PC-3 (cell line): ENCODE results near the gene HSPB7. TPM values are rescaled to one million over a fixed set of nuclear protein-coding genes. Genes with fewer than 3 reads are reported as not detected.

Experiments
- ATAC-seq: fragments of 200-7000 bp; cut with Tn5 transposase; 2 replicates; pipeline ENCODE4 v1.9.1; 2020; ENCODE audit warnings: mild to moderate bottlenecking, moderate library complexity
- BruUV-seq: library from RNA; stranded (reverse); fragments of 400-500 nt; replicated peaks from 2 replicates; lab custom pipeline; 2021; lab: Mats Ljungman, UMichigan
- CTCF ChIA-PET: fragments of 300-600 bp; sonication (Branson Sonifier 250); formaldehyde crosslinking; loops from one replicate; lab custom pipeline; 2022; ENCODE audit warnings: antibody characterized with exemption; lab: Charles Lee
- POLR2A ChIA-PET: fragments of 300-600 bp; sonication (Branson Sonifier 250); formaldehyde crosslinking; loops from one replicate; lab custom pipeline; 2022; ENCODE audit warnings: antibody characterized with exemption; ENCODE audit not compliant: unreplicated experiment; lab: Charles Lee
- DNase-seq: peaks from one replicate; pipeline ENCODE4 v3.0.0-alpha.2; 2015
- H2AFZ ChIP-seq: fragments of 300-600 bp; sonication (generic); 2 replicates; pipeline ENCODE4 v1.6.0; 2016; ENCODE audit warnings: antibody characterized with exemption, low read length
- H3F3A ChIP-seq: fragments of 300-600 bp; sonication (generic); one replicate; pipeline ENCODE4 v1.6.0; 2017; ENCODE audit warnings: antibody characterized with exemption, low read length, control low read depth, mild to moderate bottlenecking; ENCODE audit not compliant: unreplicated experiment
- H3K27ac ChIP-seq: fragments of 300-600 bp; sonication (generic); 2 replicates; pipeline ENCODE4 v1.5.1; 2016; ENCODE audit warnings: mild to moderate bottlenecking, low read length
- H3K27me3 ChIP-seq: fragments of 300-600 bp; sonication (generic); 2 replicates; pipeline ENCODE4 v1.6.1; 2016; ENCODE audit warnings: low read length, mixed read lengths
- H3K36me3 ChIP-seq: fragments of 300-600 bp; sonication (generic); 2 replicates; pipeline ENCODE4 v1.6.1; 2016; ENCODE audit warnings: low read depth, mixed run types, low read length, mixed read lengths
- H3K4me1 ChIP-seq: fragments of 300-600 bp; sonication (generic); 2 replicates; pipeline ENCODE4 v1.5.1; 2016; ENCODE audit warnings: low read length; ENCODE audit not compliant: insufficient read depth
- H3K4me2 ChIP-seq: fragments of 300-600 bp; sonication (generic); 2 replicates; pipeline ENCODE4 v1.6.0; 2016; ENCODE audit warnings: low read length
- H3K4me3 ChIP-seq: fragments of 300-600 bp; sonication (generic); 2 replicates; pipeline ENCODE4 v1.5.1; 2016; ENCODE audit warnings: mild to moderate bottlenecking, low read length, mixed read lengths
- H3K79me2 ChIP-seq: fragments of 300-600 bp; sonication (generic); 2 replicates; pipeline ENCODE4 v1.6.1; 2017; ENCODE audit warnings: low read length, mixed read lengths
- H3K9ac ChIP-seq: fragments of 300-600 bp; sonication (generic); 2 replicates; pipeline ENCODE4 v1.6.0; 2016; ENCODE audit warnings: mild to moderate bottlenecking, low read length
- H3K9me2 ChIP-seq: fragments of 300-600 bp; sonication (generic); replicated peaks from 2 replicates; pipeline ENCODE4 v1.6.1; 2016; ENCODE audit warnings: mixed run types, low read length, mixed read lengths
- H3K9me3 ChIP-seq: fragments of 300-600 bp; sonication (generic); 2 replicates; pipeline ENCODE4 v1.6.1; 2016; ENCODE audit warnings: low read length, mixed read lengths
- H4K20me1 ChIP-seq: fragments of 300-600 bp; sonication (generic); 2 replicates; pipeline ENCODE4 v1.6.1; 2016; ENCODE audit warnings: low read length, mixed read lengths
- CTCF ChIP-seq: fragments of 300-600 bp; sonication (generic); conservative IDR thresholded peaks from 2 replicates; pipeline ENCODE4 v1.5.1; 2017; ENCODE audit warnings: antibody characterized with exemption, low read depth, mild to moderate bottlenecking, low read length
- EZH2 ChIP-seq: fragments of 300-600 bp; sonication (generic); IDR thresholded peaks from one replicate; pipeline ENCODE4 v1.6.1; 2017; ENCODE audit warnings: antibody characterized with exemption, mild to moderate bottlenecking, low read length; ENCODE audit not compliant: unreplicated experiment
- EZH2phosphoT487 ChIP-seq: fragments of 300-600 bp; sonication (generic); IDR thresholded peaks from 2 replicates; pipeline ENCODE4 v1.6.1; 2018; ENCODE audit warnings: mild to moderate bottlenecking, antibody characterized with exemption, low read length, borderline replicate concordance
- intact Hi-C: fragments of 100-400 bp; cut with micrococcal nuclease; formaldehyde crosslinking; loops from 2 replicates; pipeline ENCODE4 v1.9.0; 2023
- total RNA-seq: library from RNA; depleted of rRNA; stranded (reverse); fragments of >200 nt; gene quantifications from 2 replicates; pipeline ENCODE4 v1.2.3, GENCODE V29; 2014

HSPB7 gene
- total RNA-seq, 1 experiment from 2014 or later: not detected

- ATAC-seq (no peak), DNase-seq (no peak)
- Histone ChIP-seq H4K20me1 (no peaks in the 10 kb centered on the region), H3K27me3 (no peaks in the 10 kb centered on the region), H3K4me2 (no peak overlapping the region), H3K4me1 (peaks cover 6% of the 10 kb centered on the region), H3K9me3 (no peaks in the 10 kb centered on the region), H3K4me3 (no peak overlapping the region), H2AFZ (no peak overlapping the region), H3K9me2 (no peaks in the 10 kb centered on the region), H3K36me3 (no peaks in the 10 kb centered on the region), H3K9ac (no peak overlapping the region), H3K27ac (no peak overlapping the region), H3F3A (no peaks in the 10 kb centered on the region), H3K79me2 (no peaks in the 10 kb centered on the region)
- CTCF ChIA-PET: no interaction called here
- no TSS peak for BruUV-seq
- TF ChIP-seq CTCF (no peak), EZH2 (no peak), EZH2phosphoT487 (no peak)
- intact Hi-C loops: no loop called here
- POLR2A ChIA-PET: no interaction called here
Measured at GRCh38 chr1:16015491-16015890, 2.4 kb downstream of the HSPB7 start.

GRCh38 chr1:16014509-16015482 lies 3.0 kb downstream of the HSPB7 start:
- CTCF ChIA-PET: no interaction called here
- intact Hi-C loops: no loop called here
- BruUV-seq: no TSS peak
- Histone ChIP-seq H4K20me1 (no peaks in the 10 kb centered on the region), H3K9me3 (no peaks in the 10 kb centered on the region), H3K4me1 (peaks cover 6% of the 10 kb centered on the region), H3F3A (no peaks in the 10 kb centered on the region), H3K9me2 (no peaks in the 10 kb centered on the region), H3K36me3 (no peaks in the 10 kb centered on the region), H3K4me3 (no peak overlapping the region), H3K9ac (no peak overlapping the region), H3K4me2 (no peak overlapping the region), H2AFZ (no peak overlapping the region), H3K27me3 (no peaks in the 10 kb centered on the region), H3K79me2 (no peaks in the 10 kb centered on the region), H3K27ac (no peak overlapping the region)
- POLR2A ChIA-PET: no interaction called here
- TF ChIP-seq EZH2phosphoT487 (no peak), EZH2 (no peak), CTCF (no peak)
- ATAC-seq (no peak), DNase-seq (no peak)

- Histone ChIP-seq H3K4me2 (no peak overlapping the region), H3K27ac (no peak overlapping the region), H2AFZ (no peak overlapping the region), H3K9me2 (no peaks in the 10 kb centered on the region), H3K27me3 (no peaks in the 10 kb centered on the region), H3K4me1 (peaks cover 6% of the 10 kb centered on the region), H3K9ac (no peak overlapping the region), H3K4me3 (no peak overlapping the region), H3K9me3 (no peaks in the 10 kb centered on the region), H3K36me3 (no peaks in the 10 kb centered on the region), H3F3A (no peaks in the 10 kb centered on the region), H4K20me1 (no peaks in the 10 kb centered on the region), H3K79me2 (no peaks in the 10 kb centered on the region)
- ChIA-PET POLR2A (no interaction called here), CTCF (no interaction called here)
- no TSS peak for BruUV-seq
- intact Hi-C loops: no loop called here
- DNase-seq: no peak
- TF ChIP-seq CTCF (no peak), EZH2 (no peak), EZH2phosphoT487 (no peak)
- ATAC-seq: no peak
Measured at GRCh38 chr1:16013908-16014258, 4.0 kb downstream of the HSPB7 start.
